Adrenal gland (tissue), 12 donors: ENCODE data around the gene ENDOV. TPM values are rescaled to one million over a fixed set of nuclear protein-coding genes. Genes with fewer than 3 reads are reported as not detected.

Source experiments
- DNase-seq, 7 donors: peaks; one replicate each; pipeline ENCODE4 v3.0.0-alpha.2; 2019 to 2020
- H3K27ac ChIP-seq, 5 donors: fragments of 200-600 bp; sonication (generic) in 4 of 5; 1 replicate in 3 of 5; 2 replicates in 2 of 5; pipeline versions ENCODE4 v1.5.1 to v1.8.0; 2016 to 2020; ENCODE audit warnings: mild to moderate bottlenecking in 1 of 5
- H3K27me3 ChIP-seq: fragments of 200-600 bp; 2 replicates; pipeline ENCODE4 v1.8.0; 2021
- H3K36me3 ChIP-seq, 2 donors: fragments of 200-600 bp; replicated peaks in 1 of 2; 1 replicate in 1 of 2; 2 replicates in 1 of 2; pipeline versions ENCODE4 v1.5.1 to v1.8.0; 2018 to 2022
- H3K4me1 ChIP-seq, 2 donors: fragments of 200-600 bp; replicated peaks in 1 of 2; 1 replicate in 1 of 2; 2 replicates in 1 of 2; pipeline versions ENCODE4 v1.5.1 to v1.8.0; 2018 to 2021
- H3K4me3 ChIP-seq, 4 donors: fragments of 200-600 bp; sonication (generic) in 3 of 4; one replicate each; pipeline ENCODE4 v1.5.1; 2016 to 2018
- H3K9me3 ChIP-seq, 3 donors: fragments of 200-600 bp; sonication (generic) in 1 of 3; replicated peaks in 1 of 3; 1 replicate in 2 of 3; 2 replicates in 1 of 3; pipeline versions ENCODE4 v1.5.1 to v1.8.0; 2016 to 2021
- POLR2A ChIP-seq, 2 donors: fragments of 450-650 bp; IDR thresholded peaks; one replicate each; pipeline ENCODE4 v1.6.1; 2017; ENCODE audit warnings: antibody characterized with exemption in 2 of 2, mild to moderate bottlenecking in 2 of 2, moderate library complexity in 1 of 2
- WGBS, 4 donors: extraction: QIAGEN DNeasy Blood & Tissue Kit in 2 of 4; methylation state at CpG; one replicate each; pipeline versions ENCODE4 v1.1.5 to v1.1.7; 2013 to 2017; 5-methylcytosine and 5-hydroxymethylcytosine counted together
- intact Hi-C, 2 donors: fragments of 100-400 bp; cut with DNase I; formaldehyde crosslinking; loops; one replicate each; pipeline versions ENCODE4 v1.14.1 to v1.15.0; 2022 to 2023
- polyA plus RNA-seq, 3 donors: library from polyadenylated mRNA; stranded (reverse); fragments of 200-250 nt in 2 of 3; fragments of 350-450 nt in 1 of 3; fragmentation: Illumina TruSeq in 1 of 3; extraction: RNeasy Lipid Tissue Mini Kit (QIAGEN cat#74804) in 1 of 3; gene quantifications; one replicate each; pipeline ENCODE4 v1.2.3, GENCODE V29; 2013 to 2014
- total RNA-seq, 9 donors: library from RNA; depleted of rRNA in 4 of 9; stranded (reverse); fragments of >200 nt in 4 of 9; fragments of 120-200 nt in 1 of 9; fragmentation: NEBNext Ultra II Directional in 1 of 9; extraction: Animal tissue kit (Norgen Biotek cat#: 25700) in 1 of 9; gene quantifications; one replicate each; pipeline versions ENCODE4 v1.1.0 to v1.2.4, GENCODE V29; 2013 to 2023
- TF ChIP-seq, protein P1 (sequence below), 6 experiments: fragments of 450-650 bp in 4 of 6; fragments of 200-600 bp in 2 of 6; sonication (generic) in 1 of 6; IDR thresholded peaks; 1 replicate in 5 of 6; 2 replicates in 1 of 6; pipeline versions ENCODE4 v1.5.1 to v1.8.0; 2016 to 2021; ENCODE audit warnings: antibody characterized with exemption in 6 of 6, mild to moderate bottlenecking in 2 of 6, moderate library complexity in 1 of 6
- donor health status: healthy with polysubstance abuse.
- donor health status: Bipolar disorder and iron deficiency.
- donor health status: DM: yes; HTN: yes; CAD: no.
- donor health status: DM: no; HTN: no; CAD: no.
- donor health status: DM: no; HTN: no; CAD: no.
- donor health status: DM: yes; HTN: yes; CAD: no.

ENDOV gene
- total and polyA plus RNA-seq, 12 donors = 7.1 to 31.9 (median 18.3) TPM

DNA sequence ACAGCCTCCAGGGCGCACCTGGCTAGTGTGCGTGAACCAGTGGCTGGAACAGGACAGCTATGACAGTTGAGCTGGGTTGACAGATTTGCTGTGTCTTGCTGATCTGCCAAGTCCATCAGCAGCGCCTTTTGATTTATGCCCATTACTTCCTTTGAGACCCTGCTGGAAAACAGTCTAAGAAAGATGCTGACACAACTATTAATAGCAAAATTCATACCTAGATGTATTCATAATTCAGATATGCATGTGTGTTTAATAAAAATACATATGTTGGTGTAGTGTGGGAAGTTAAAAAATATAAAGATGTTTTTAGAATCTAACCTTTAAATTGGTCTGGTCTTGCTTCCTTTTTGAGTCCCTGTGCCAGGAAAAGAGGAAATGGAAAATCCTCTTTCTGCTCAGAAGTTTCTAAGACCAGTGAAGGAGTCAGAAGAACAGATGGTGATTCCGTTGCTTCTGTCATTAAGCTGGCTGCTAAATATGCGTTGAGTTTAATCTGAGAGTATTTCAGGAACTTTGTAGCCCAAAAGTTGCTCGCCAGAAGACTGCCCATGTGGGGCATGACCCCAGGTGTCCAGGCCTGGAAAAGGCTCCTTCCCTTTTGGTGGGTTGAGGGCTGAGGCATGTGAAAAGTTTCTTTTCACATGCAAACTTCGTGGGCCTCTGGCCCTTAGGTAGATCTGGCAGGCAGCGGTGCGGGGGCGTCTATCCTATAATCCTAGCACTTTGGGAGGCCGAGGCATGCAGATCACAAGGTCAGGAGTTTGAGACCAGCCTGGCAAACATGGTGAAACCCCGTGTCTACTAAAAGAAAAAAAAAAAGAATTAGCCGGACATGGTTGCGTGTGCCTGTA, 40.0 kb upstream of the ENDOV start:
- intact Hi-C loops = no loop called here
- no peaks in the 10 kb centered on the region for H3K9me3 ChIP-seq
- 77 to 80% (median 79%) methylated on average over 14 of the region's 14 CpGs for WGBS, 4 donors
- H3K27ac ChIP-seq = no peak overlapping the region
- H3K36me3 ChIP-seq = peaks cover 0 to 98% of the 10 kb centered on the region in 2 donors
- H3K4me3 ChIP-seq = no peak overlapping the region
- no peaks in the 10 kb centered on the region for H3K27me3 ChIP-seq
- H3K4me1 ChIP-seq = peaks cover 0 to 7% of the 10 kb centered on the region in 2 donors
- TF ChIP-seq, protein P1, sequence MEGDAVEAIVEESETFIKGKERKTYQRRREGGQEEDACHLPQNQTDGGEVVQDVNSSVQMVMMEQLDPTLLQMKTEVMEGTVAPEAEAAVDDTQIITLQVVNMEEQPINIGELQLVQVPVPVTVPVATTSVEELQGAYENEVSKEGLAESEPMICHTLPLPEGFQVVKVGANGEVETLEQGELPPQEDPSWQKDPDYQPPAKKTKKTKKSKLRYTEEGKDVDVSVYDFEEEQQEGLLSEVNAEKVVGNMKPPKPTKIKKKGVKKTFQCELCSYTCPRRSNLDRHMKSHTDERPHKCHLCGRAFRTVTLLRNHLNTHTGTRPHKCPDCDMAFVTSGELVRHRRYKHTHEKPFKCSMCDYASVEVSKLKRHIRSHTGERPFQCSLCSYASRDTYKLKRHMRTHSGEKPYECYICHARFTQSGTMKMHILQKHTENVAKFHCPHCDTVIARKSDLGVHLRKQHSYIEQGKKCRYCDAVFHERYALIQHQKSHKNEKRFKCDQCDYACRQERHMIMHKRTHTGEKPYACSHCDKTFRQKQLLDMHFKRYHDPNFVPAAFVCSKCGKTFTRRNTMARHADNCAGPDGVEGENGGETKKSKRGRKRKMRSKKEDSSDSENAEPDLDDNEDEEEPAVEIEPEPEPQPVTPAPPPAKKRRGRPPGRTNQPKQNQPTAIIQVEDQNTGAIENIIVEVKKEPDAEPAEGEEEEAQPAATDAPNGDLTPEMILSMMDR (IDR thresholded peaks at IDR 0.05) = no peak
- no peak for TF ChIP-seq POLR2A (IDR thresholded peaks at IDR 0.05)
- DNase-seq = peak in 1 of 7 donors; percentile 8

DNA sequence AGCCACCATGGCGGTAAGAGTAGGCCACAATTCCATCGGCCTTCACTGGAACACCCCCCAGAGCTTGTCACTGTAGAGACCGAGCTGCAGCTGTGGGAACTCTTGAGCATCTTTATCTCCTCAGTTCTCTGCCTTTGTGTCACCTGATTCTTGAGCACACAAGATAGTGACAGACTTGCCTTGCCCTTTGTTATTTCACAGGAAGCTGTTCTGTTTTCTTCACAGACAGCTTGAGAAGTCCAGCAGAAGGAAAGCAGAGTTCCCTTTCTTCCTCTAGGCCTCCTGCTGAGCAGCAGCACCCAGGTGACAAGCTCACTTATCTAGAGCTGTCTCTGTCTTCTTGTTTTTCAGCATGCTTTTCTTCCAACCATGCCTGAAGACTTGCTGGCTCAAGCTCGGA, 38.4 kb upstream of the ENDOV start:
- no peak for TF ChIP-seq POLR2A (IDR thresholded peaks at IDR 0.05)
- TF ChIP-seq, protein P1 (IDR thresholded peaks at IDR 0.05) = no peak
- H3K9me3 ChIP-seq = no peaks in the 10 kb centered on the region
- H3K4me3 ChIP-seq = no peak overlapping the region
- whole genome bisulfite sequencing, 4 donors = 93 to 100% (median 95%) methylated on average over 4 of the region's 4 CpGs
- H3K36me3 ChIP-seq = peaks cover 0 to 98% of the 10 kb centered on the region in 2 donors
- no peak overlapping the region for H3K27ac ChIP-seq
- H3K4me1 ChIP-seq = peaks cover 0 to 7% of the 10 kb centered on the region in 2 donors
- no peaks in the 10 kb centered on the region for H3K27me3 ChIP-seq
- DNase-seq = no peak
- intact Hi-C loops = no loop called here

DNA sequence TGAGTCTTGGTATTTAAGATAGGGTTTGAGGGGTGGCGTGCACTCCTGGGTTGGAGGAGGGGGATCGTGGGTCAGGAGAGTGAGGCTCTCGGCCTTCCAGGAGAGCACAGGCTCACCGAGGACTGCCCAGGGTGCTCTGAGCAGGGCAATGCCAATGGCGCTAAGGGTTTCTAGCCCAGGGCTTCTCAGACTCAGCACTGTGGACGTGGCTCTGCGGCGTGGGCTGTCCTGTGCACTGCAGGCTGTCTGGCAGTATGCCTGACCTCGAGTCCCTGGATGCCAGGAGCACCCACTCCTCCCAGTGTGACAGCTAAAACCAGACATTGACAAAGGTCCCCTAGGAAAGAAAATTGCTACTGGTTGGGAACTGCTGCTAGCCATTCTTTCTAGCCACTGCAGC, 37.2 kb upstream of the ENDOV start:
- Histone ChIP-seq H3K9me3 (no peaks in the 10 kb centered on the region), H3K27me3 (no peaks in the 10 kb centered on the region), H3K27ac (no peak overlapping the region), H3K4me3 (no peak overlapping the region), H3K4me1 (peaks cover 0 to 7% of the 10 kb centered on the region in 2 donors), H3K36me3 (peaks cover 0 to 98% of the 10 kb centered on the region in 2 donors)
- DNase-seq = peak in 1 of 7 donors; percentile 14
- intact Hi-C loops = no loop called here
- WGBS, 4 donors = 83 to 92% (median 89%) methylated on average over 4 to 9 of the region's 9 CpGs
- TF ChIP-seq, protein P1 (IDR thresholded peaks at IDR 0.05) = no peak
- no peak for TF ChIP-seq POLR2A (IDR thresholded peaks at IDR 0.05)

DNA sequence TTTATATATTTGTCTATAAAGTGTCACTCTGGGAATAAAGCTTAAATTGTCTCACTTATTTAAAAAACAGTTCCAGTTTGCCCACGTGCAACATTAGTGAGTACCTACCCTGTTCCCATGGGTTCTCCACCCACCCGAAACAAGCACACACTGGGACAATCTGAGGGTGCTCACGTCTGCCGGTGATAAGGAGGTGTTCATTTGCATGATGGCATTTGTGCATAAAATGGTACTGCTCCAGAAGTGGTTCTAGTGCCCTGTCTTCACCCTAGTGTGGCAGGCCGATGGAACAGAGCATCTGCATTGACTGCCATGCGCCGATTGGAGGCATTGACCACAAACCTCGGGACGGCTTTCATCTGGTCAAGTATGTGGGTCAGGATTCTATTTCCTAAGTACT, 35.6 kb upstream of the ENDOV start:
- Histone ChIP-seq H3K4me1 (peaks cover 0 to 7% of the 10 kb centered on the region in 2 donors), H3K36me3 (peaks cover 0 to 100% of the 10 kb centered on the region in 2 donors), H3K27ac (no peak overlapping the region), H3K27me3 (no peaks in the 10 kb centered on the region), H3K9me3 (no peaks in the 10 kb centered on the region), H3K4me3 (no peak overlapping the region)
- no peak for TF ChIP-seq POLR2A (IDR thresholded peaks at IDR 0.05)
- TF ChIP-seq, protein P1 (IDR thresholded peaks at IDR 0.05) = no peak
- 88 to 94% (median 91%) methylated on average over 5 to 9 of the region's 9 CpGs for WGBS, 4 donors
- no peak for DNase-seq
- intact Hi-C loops = no loop called here
